A549 (cell line): Measurements from ENCODE around the gene PCDH12. TPM values are rescaled to one million over a fixed set of nuclear protein-coding genes. Genes with fewer than 3 reads are reported as not detected.

ENCODE experiments used
- ATAC-seq, 2 experiments: fragments of 200-7000 bp in 1 of 2; fragments of >200 bp in 1 of 2; cut with Nextera tagmentation in 1 of 2; cut with Tn5 transposase in 1 of 2; 3 replicates each; pipeline versions ENCODE4 v1.8.0 to v1.9.1; 2018 to 2020; ENCODE audit warnings: mild to moderate bottlenecking in 1 of 2, moderate library complexity in 1 of 2
- CTCF ChIA-PET: fragments of 300-600 bp; sonication (Branson Sonifier 250); formaldehyde crosslinking; extraction: SDS; loops from one replicate; lab custom pipeline; 2021; ENCODE audit warnings: antibody characterized with exemption, inconsistent platforms; lab: Yijun Ruan, JAX
- POLR2A ChIA-PET: fragments of 350-600 bp; formaldehyde crosslinking; extraction: SDS; loops from one replicate; lab custom pipeline; 2021; ENCODE audit warnings: antibody characterized with exemption, inconsistent platforms; lab: Yijun Ruan, JAX
- DNase-seq, 2 experiments: peaks; one replicate each; pipeline versions ENCODE4 v3.0.0 to v3.0.0-alpha.2; 2011 to 2016; ENCODE audit warnings: low read depth in 1 of 2, low spot score in 1 of 2
- FAIRE-seq: peaks from 2 replicates; lab custom pipeline; 2011; peaks lifted over from hg19 to GRCh38; lab: Jason Lieb, UNC
- H3K27ac ChIP-seq, 2 experiments: fragments of >200 bp; sonication (Bioruptor Twin); formaldehyde crosslinking; 3 replicates each; pipeline ENCODE4 v1.5.1; 2016 to 2017
- H3K4me1 ChIP-seq: fragments of >200 bp; sonication (Bioruptor Twin); formaldehyde crosslinking; 3 replicates; pipeline ENCODE4 v1.6.1; 2016
- H3K4me2 ChIP-seq: fragments of >200 bp; sonication (Bioruptor Twin); formaldehyde crosslinking; 3 replicates; pipeline ENCODE4 v1.6.1; 2016
- H3K4me3 ChIP-seq: fragments of >200 bp; sonication (Bioruptor Twin); formaldehyde crosslinking; 3 replicates; pipeline ENCODE4 v1.5.1; 2016
- H3K9me3 ChIP-seq: fragments of >200 bp; sonication (Bioruptor Twin); formaldehyde crosslinking; 3 replicates; pipeline ENCODE4 v1.6.1; 2016
- ATOH8 ChIP-seq: fragments of 250-450 bp; sonication (Bioruptor Pico); IDR thresholded peaks from 2 replicates; pipeline ENCODE4 v1.5.0; 2020; ENCODE audit warnings: low read depth, mild to moderate bottlenecking, moderate library complexity
- CHD2 ChIP-seq: fragments of 150-350 bp; IDR thresholded peaks from 2 replicates; pipeline ENCODE4 v1.6.1; 2014; ENCODE audit warnings: low read length; ENCODE audit not compliant: partially characterized antibody
- EHF ChIP-seq: fragments of 250-450 bp; sonication (Bioruptor Pico); IDR thresholded peaks from 2 replicates; pipeline ENCODE4 v1.5.0; 2020; ENCODE audit warnings: mild to moderate bottlenecking
- EHMT2 ChIP-seq: fragments of 200-600 bp; sonication (generic); IDR thresholded peaks from 2 replicates; pipeline ENCODE4 v1.6.1; 2016; ENCODE audit warnings: antibody characterized with exemption, low read depth, mild to moderate bottlenecking, moderate library complexity
- FOSL2 ChIP-seq, 2 experiments: fragments of 450-650 bp in 1 of 2; fragments of >200 bp in 1 of 2; sonication (Bioruptor Twin) in 1 of 2; formaldehyde crosslinking; IDR thresholded peaks; 2 replicates each; pipeline versions ENCODE4 v1.5.0 to v1.6.1; 2016 to 2020; ENCODE audit warnings: mild to moderate bottlenecking in 1 of 2, moderate library complexity in 1 of 2
- HDAC2 ChIP-seq: fragments of 200-600 bp; sonication (generic); IDR thresholded peaks from 2 replicates; pipeline ENCODE4 v1.6.1; 2016
- HOXA7 ChIP-seq: fragments of 250-450 bp; sonication (Bioruptor Pico); IDR thresholded peaks from 2 replicates; pipeline ENCODE4 v1.5.0; 2020; ENCODE audit warnings: mild to moderate bottlenecking, moderate library complexity
- HOXB13 ChIP-seq: fragments of 250-450 bp; sonication (Bioruptor Pico); IDR thresholded peaks from 2 replicates; pipeline ENCODE4 v1.5.0; 2020; ENCODE audit warnings: low read depth, mild to moderate bottlenecking, moderate library complexity
- HOXB5 ChIP-seq: fragments of 250-450 bp; sonication (Bioruptor Pico); IDR thresholded peaks from 2 replicates; pipeline ENCODE4 v1.5.0; 2020; ENCODE audit warnings: mild to moderate bottlenecking, moderate library complexity
- JUNB ChIP-seq: fragments of >200 bp; sonication (Bioruptor Twin); formaldehyde crosslinking; IDR thresholded peaks from 2 replicates; pipeline ENCODE4 v1.6.1; 2016
- MAFK ChIP-seq: fragments of 450-650 bp; IDR thresholded peaks from 2 replicates; pipeline ENCODE4 v1.6.1; 2014; ENCODE audit not compliant: partially characterized antibody
- MAZ ChIP-seq: fragments of 150-350 bp; IDR thresholded peaks from 2 replicates; pipeline ENCODE4 v1.6.1; 2014; ENCODE audit warnings: antibody characterized with exemption, low read depth, low read length, borderline replicate concordance
- NFE2L2 ChIP-seq: fragments of 150-350 bp; conservative IDR thresholded peaks from 2 replicates; pipeline ENCODE4 v1.6.1; 2014; ENCODE audit warnings: low read length
- RAD21 ChIP-seq, 2 experiments: fragments of >200 bp in 1 of 2; sonication (Bioruptor Twin) in 1 of 2; formaldehyde crosslinking in 1 of 2; IDR thresholded peaks in 1 of 2; conservative IDR thresholded peaks in 1 of 2; 2 replicates in 1 of 2; 3 replicates in 1 of 2; pipeline ENCODE4 v1.6.1; 2012 to 2018; ENCODE audit warnings: inconsistent platforms in 1 of 2
- RARB ChIP-seq: fragments of 250-450 bp; sonication (Bioruptor Pico); IDR thresholded peaks from 2 replicates; pipeline ENCODE4 v1.8.0; 2021; ENCODE audit warnings: mild to moderate bottlenecking, moderate library complexity
- RCOR1 ChIP-seq: fragments of 150-350 bp; IDR thresholded peaks from 2 replicates; pipeline ENCODE4 v1.6.1; 2014; ENCODE audit warnings: antibody characterized with exemption, low read length, low read depth
- RNF2 ChIP-seq: fragments of 200-600 bp; sonication (generic); IDR thresholded peaks from 2 replicates; pipeline ENCODE4 v1.6.1; 2016; ENCODE audit warnings: low read depth, mild to moderate bottlenecking, antibody characterized with exemption, moderate library complexity, borderline replicate concordance
- SREBF2 ChIP-seq: fragments of 450-650 bp; IDR thresholded peaks from 2 replicates; pipeline ENCODE4 v1.6.1; 2014; ENCODE audit warnings: mild to moderate bottlenecking, moderate library complexity
- TFCP2L1 ChIP-seq: fragments of 250-450 bp; sonication (Bioruptor Pico); IDR thresholded peaks from 2 replicates; pipeline ENCODE4 v1.5.0; 2021; ENCODE audit warnings: mild to moderate bottlenecking
- ZNF302 ChIP-seq: fragments of 250-450 bp; sonication (Bioruptor Pico); IDR thresholded peaks from 2 replicates; pipeline ENCODE4 v1.9.0; 2021; ENCODE audit warnings: inconsistent platforms, mild to moderate bottlenecking, moderate library complexity
- ZSCAN20 ChIP-seq: fragments of 250-450 bp; sonication (Bioruptor Pico); IDR thresholded peaks from 2 replicates; pipeline ENCODE4 v1.8.0; 2022; ENCODE audit warnings: mild to moderate bottlenecking, moderate library complexity
- WGBS: methylation state at CpG from one replicate; pipeline ENCODE4 v1.1.6; 2017; ENCODE audit errors: missing lambda C conversion rate; 5-methylcytosine and 5-hydroxymethylcytosine counted together
- polyA plus RNA-seq, 4 experiments: library from polyadenylated mRNA; depleted of rRNA in 3 of 4; stranded (reverse); fragments of >200 nt; fragmentation: RNase III in 1 of 4; extraction: RNeasy Plus Mini Kit Qiagen cat#74134 plus additional on column Dnase treatment in 1 of 4; gene quantifications; 2 replicates in 3 of 4; 3 replicates in 1 of 4; pipeline ENCODE4 v1.2.3, GENCODE V29; 2011 to 2017
- TF ChIP-seq, protein P1 (sequence below): IDR thresholded peaks from 2 replicates; pipeline ENCODE4 v1.6.1; 2012
- TF ChIP-seq, protein P2 (sequence below): fragments of >200 bp; sonication (Bioruptor Twin); formaldehyde crosslinking; IDR thresholded peaks from 3 replicates; pipeline ENCODE4 v1.5.1; 2016

Gene PCDH12
- polyA plus RNA-seq, 2 of the 4 experiments (the other 2 are of a cell fraction): not detected

GRCh38 chr5:141973871-141974595 lies 16.0 kb upstream of the PCDH12 start:
- ATAC-seq: no peak
- CTCF ChIA-PET: interaction anchor here (0.6 to 1.1 kb wide), 2 partner anchors 282 to 313 kb away, joined by 3 to 4 read pairs; no protein-coding TSS in a partner anchor
- WGBS: 30% methylated on average over 1 of the region's 1 CpG
- H3K9me3 ChIP-seq: no peaks in the 10 kb centered on the region
- TF ChIP-seq ZSCAN20 (CRISPR knock-in tag) (no peak), ATOH8 (CRISPR knock-in tag) (no peak), EHMT2 (no peak), MAZ (no peak), RARB (CRISPR knock-in tag) (no peak), EHF (CRISPR knock-in tag) (no peak), RAD21 (conservative IDR thresholded peaks at IDR 0.05 in 1 of 2, IDR thresholded peaks at IDR 0.05 in 1 of 2) (no peak), NFE2L2 (no peak)
- H3K4me2 ChIP-seq: peak overlapping the region; percentile 18; the same call in 1 of the 3 replicates
- POLR2A ChIA-PET: no interaction called here
- no peak overlapping the region for H3K4me3 ChIP-seq
- H3K27ac ChIP-seq: no peak overlapping the region
- FAIRE-seq: no peak
- no peak for DNase-seq
- H3K4me1 ChIP-seq: peaks cover 20% of the 10 kb centered on the region

GRCh38 chr5:141969783-141970771 lies 12.1 kb upstream of the PCDH12 start:
- H3K4me1 ChIP-seq: peaks cover 25% of the 10 kb centered on the region
- CTCF ChIA-PET: interaction anchor here (0.8 to 17.2 kb wide), 30 partner anchors 8 to 305 kb away, joined by 3 to 325 read pairs (median 5); partner anchors contain the start of genes GNPDA1 and PCDH12
- FAIRE-seq (no peak), ATAC-seq (peak; percentile 21 to 33; a peak in 3 of 6 replicates)
- POLR2A ChIA-PET: interaction anchor here (0.6 to 2.3 kb wide), 13 partner anchors 9 to 1323 kb away, joined by 3 to 19 read pairs (median 5); partner anchors contain the start of genes DELE1, GNPDA1, IK and NDUFA2
- TF ChIP-seq HOXA7 (CRISPR knock-in tag): 0 out of 2 replicates have a peak, but pooled peaks have one; percentile 64
- no peak for TF ChIP-seq FOSL2 (IDR thresholded peaks at IDR 0.05)
- no peak for TF ChIP-seq FOSL2 (CRISPR knock-in tag; IDR thresholded peaks at IDR 0.05)
- TF ChIP-seq, all 56 proteins: peak for 1
- Histone ChIP-seq H3K27ac (peak overlapping the region; percentile 94 to 96), H3K9me3 (no peaks in the 10 kb centered on the region), H3K4me3 (peak overlapping the region; percentile 85), H3K4me2 (peak overlapping the region; percentile 94)
- peak; percentile 53 to 55 for DNase-seq
- 28% methylated on average over 2 of the region's 2 CpGs for WGBS

- Histone ChIP-seq H3K27ac (peak within 1 kb of the TSS; percentile 94 to 96), H3K9me3 (no peaks in the 10 kb centered on the region), H3K4me2 (peak within 1 kb of the TSS; percentile 94), H3K4me3 (peak within 1 kb of the TSS; percentile 85), H3K4me1 (peaks cover 22% of the 10 kb centered on the region)
- DNase-seq (peak; percentile 86 to 94), FAIRE-seq (no peak), ATAC-seq (peak; percentile 96 to 99)
- CTCF ChIA-PET: interaction anchor here (0.5 to 17.2 kb wide), 44 partner anchors 8 to 360 kb away, joined by 3 to 325 read pairs (median 5); partner anchors contain the start of genes DELE1, GNPDA1 and PCDH12
- POLR2A ChIA-PET: interaction anchor here (0.6 to 2.3 kb wide), 17 partner anchors 8 to 1322 kb away, joined by 3 to 19 read pairs (median 4); partner anchors contain the start of genes DELE1, GNPDA1, IK and NDUFA2
- 1% methylated on average over 25 of the region's 63 CpGs for WGBS
- TF ChIP-seq JUNB: no peak
- TF ChIP-seq HOXB5: no peak
- TF ChIP-seq HOXB13 (CRISPR knock-in tag): no peak
- TF ChIP-seq TFCP2L1 (CRISPR knock-in tag): no peak
- TF ChIP-seq MAFK: no peak
- TF ChIP-seq ZNF302 (CRISPR knock-in tag): no peak
- TF ChIP-seq, protein P1, sequence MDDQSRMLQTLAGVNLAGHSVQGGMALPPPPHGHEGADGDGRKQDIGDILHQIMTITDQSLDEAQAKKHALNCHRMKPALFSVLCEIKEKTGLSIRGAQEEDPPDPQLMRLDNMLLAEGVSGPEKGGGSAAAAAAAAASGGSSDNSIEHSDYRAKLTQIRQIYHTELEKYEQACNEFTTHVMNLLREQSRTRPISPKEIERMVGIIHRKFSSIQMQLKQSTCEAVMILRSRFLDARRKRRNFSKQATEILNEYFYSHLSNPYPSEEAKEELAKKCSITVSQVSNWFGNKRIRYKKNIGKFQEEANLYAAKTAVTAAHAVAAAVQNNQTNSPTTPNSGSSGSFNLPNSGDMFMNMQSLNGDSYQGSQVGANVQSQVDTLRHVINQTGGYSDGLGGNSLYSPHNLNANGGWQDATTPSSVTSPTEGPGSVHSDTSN: peak; percentile 69; the same call in 1 of the 2 replicates
- no peak for TF ChIP-seq ZSCAN20 (CRISPR knock-in tag)
- no peak for TF ChIP-seq CHD2
- no peak for TF ChIP-seq RNF2
- TF ChIP-seq HDAC2: no peak
- TF ChIP-seq SREBF2: no peak
- TF ChIP-seq, protein P2, sequence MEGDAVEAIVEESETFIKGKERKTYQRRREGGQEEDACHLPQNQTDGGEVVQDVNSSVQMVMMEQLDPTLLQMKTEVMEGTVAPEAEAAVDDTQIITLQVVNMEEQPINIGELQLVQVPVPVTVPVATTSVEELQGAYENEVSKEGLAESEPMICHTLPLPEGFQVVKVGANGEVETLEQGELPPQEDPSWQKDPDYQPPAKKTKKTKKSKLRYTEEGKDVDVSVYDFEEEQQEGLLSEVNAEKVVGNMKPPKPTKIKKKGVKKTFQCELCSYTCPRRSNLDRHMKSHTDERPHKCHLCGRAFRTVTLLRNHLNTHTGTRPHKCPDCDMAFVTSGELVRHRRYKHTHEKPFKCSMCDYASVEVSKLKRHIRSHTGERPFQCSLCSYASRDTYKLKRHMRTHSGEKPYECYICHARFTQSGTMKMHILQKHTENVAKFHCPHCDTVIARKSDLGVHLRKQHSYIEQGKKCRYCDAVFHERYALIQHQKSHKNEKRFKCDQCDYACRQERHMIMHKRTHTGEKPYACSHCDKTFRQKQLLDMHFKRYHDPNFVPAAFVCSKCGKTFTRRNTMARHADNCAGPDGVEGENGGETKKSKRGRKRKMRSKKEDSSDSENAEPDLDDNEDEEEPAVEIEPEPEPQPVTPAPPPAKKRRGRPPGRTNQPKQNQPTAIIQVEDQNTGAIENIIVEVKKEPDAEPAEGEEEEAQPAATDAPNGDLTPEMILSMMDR: peak; percentile 89
- TF ChIP-seq RCOR1: no peak
- TF ChIP-seq RARB (CRISPR knock-in tag): no peak
These were observed 11.1 kb upstream of the PCDH12 start, which contains the start of gene RNF14 for GRCh38 chr5:141968914-141969608. Gene RNF14 (plus strand): TSS chr5:141969105. CDS start chr5:141973589, 4,484 bp downstream.
